H1 (cell line): ENCODE data around the gene ALOX15.

Experiments used
- CHD1 ChIP-seq: IDR thresholded peaks from 2 replicates; pipeline ENCODE4 v1.6.1; 2012; ENCODE audit warnings: low read depth, low read length, improper control_type of control experiment
- CTCF ChIP-seq, 3 experiments: IDR thresholded peaks; 1 replicate in 2 of 3; 2 replicates in 1 of 3; pipeline versions ENCODE4 v1.5.1 to v1.6.1; 2011; ENCODE audit warnings: low read length in 3 of 3, mild to moderate bottlenecking in 3 of 3, inconsistent platforms in 2 of 3, low read depth in 1 of 3, moderate library complexity in 1 of 3; ENCODE audit not compliant: insufficient read depth in 1 of 3; ENCODE audit errors: control extremely low read depth in 1 of 3
- RAD21 ChIP-seq, 2 experiments: IDR thresholded peaks in 1 of 2; conservative IDR thresholded peaks in 1 of 2; 2 replicates each; pipeline ENCODE4 v1.6.1; 2011; ENCODE audit warnings: low read depth in 2 of 2, low read length in 2 of 2, improper control_type of control experiment in 1 of 2, inconsistent platforms in 1 of 2, mild to moderate bottlenecking in 1 of 2, moderate library complexity in 1 of 2

- TF ChIP-seq CTCF (IDR thresholded peaks at IDR 0.05; ENCODE audit: control extremely low read depth in 1 of 3, insufficient read depth in 1 of 3, low read depth in 1 of 3, low read length in 3 of 3) (no peak), RAD21 (IDR thresholded peaks at IDR 0.05 in 1 of 2, conservative IDR thresholded peaks at IDR 0.05 in 1 of 2; ENCODE audit: low read depth in 2 of 2, low read length in 2 of 2) (no peak), CHD1 (no peak)
Measured at GRCh38 chr17:4678448-4679026, 37.1 kb upstream of the ALOX15 start.
